Measurements from ENCODE around the gene SRPK2.
A peak's percentile ranks its signal among the peaks of the same experiment; 100 is the strongest.
"Not testable (repeated sequence)": the region's sequence is repeated elsewhere in the genome, so short reads cannot be mapped to it uniquely, and the experiment has no call there.

SRPK2 gene

GRCh38 chr7:105376908-105377533 lies 11.7 kb downstream of the SRPK2 start:
- no peak for DNase-seq (ENCODE audit: low read depth in 2 of 2)

- no peak for DNase-seq (ENCODE audit: low read depth in 2 of 2)
Observed at GRCh38 chr7:105369944-105370343, 18.8 kb downstream of the SRPK2 start.

- no peak for DNase-seq (ENCODE audit: low read depth in 2 of 2)
Observed at GRCh38 chr7:105367458-105367857, 21.3 kb downstream of the SRPK2 start.

GRCh38 chr7:105365541-105366534 lies 22.9 kb downstream of the SRPK2 start:
- DNase-seq (ENCODE audit: low read depth in 2 of 2), result no peak

- DNase-seq (ENCODE audit: low read depth in 2 of 2), result no peak
Observed at GRCh38 chr7:105364684-105365083, 24.0 kb downstream of the SRPK2 start.

GRCh38 chr7:105363657-105364056 lies 25.1 kb downstream of the SRPK2 start:
- DNase-seq (ENCODE audit: low read depth in 2 of 2), result not testable (repeated sequence)

GRCh38 chr7:105362685-105363084 lies 26.0 kb downstream of the SRPK2 start:
- DNase-seq (ENCODE audit: low read depth in 2 of 2), result not testable (repeated sequence)

GRCh38 chr7:105361995-105362394 lies 26.7 kb downstream of the SRPK2 start:
- not testable (repeated sequence) for DNase-seq (ENCODE audit: low read depth in 2 of 2)

- DNase-seq (ENCODE audit: low read depth in 2 of 2), result not testable (repeated sequence)
Observed at GRCh38 chr7:105360149-105360548, 28.6 kb downstream of the SRPK2 start.

- DNase-seq (ENCODE audit: low read depth in 2 of 2), result no peak
Observed at GRCh38 chr7:105355701-105356100, 33.0 kb downstream of the SRPK2 start.

- DNase-seq (ENCODE audit: low read depth in 2 of 2), result no peak
Observed at GRCh38 chr7:105354383-105354782, 34.3 kb downstream of the SRPK2 start.

- DNase-seq (ENCODE audit: low read depth in 2 of 2), result no peak
Observed at GRCh38 chr7:105353752-105354328, 34.9 kb downstream of the SRPK2 start.

- DNase-seq (ENCODE audit: low read depth in 2 of 2), result no peak
Observed at GRCh38 chr7:105352901-105353668, 35.6 kb downstream of the SRPK2 start.

GRCh38 chr7:105352018-105352612 lies 36.6 kb downstream of the SRPK2 start:
- DNase-seq (ENCODE audit: low read depth in 2 of 2), result peak; percentile 85 to 88

- DNase-seq (ENCODE audit: low read depth in 2 of 2), result no peak
Observed at GRCh38 chr7:105350906-105351305, 37.8 kb downstream of the SRPK2 start.

GRCh38 chr7:105348177-105348576 lies 40.5 kb downstream of the SRPK2 start:
- not testable (repeated sequence) for DNase-seq (ENCODE audit: low read depth in 2 of 2)

- no peak for DNase-seq (ENCODE audit: low read depth in 2 of 2)
Observed at GRCh38 chr7:105346593-105347322, 42.0 kb downstream of the SRPK2 start.

- DNase-seq (ENCODE audit: low read depth in 2 of 2), result no peak
Observed at GRCh38 chr7:105346138-105346537, 42.6 kb downstream of the SRPK2 start.

GRCh38 chr7:105345725-105346124 lies 43.0 kb downstream of the SRPK2 start:
- no peak for DNase-seq (ENCODE audit: low read depth in 2 of 2)

- no peak for DNase-seq (ENCODE audit: low read depth in 2 of 2)
Observed at GRCh38 chr7:105345003-105345402, 43.7 kb downstream of the SRPK2 start.
